GM19238 (cell line): ENCODE results near the gene CD6.
"Not testable (repeated sequence)": the region's sequence is repeated elsewhere in the genome, so short reads cannot be mapped to it uniquely, and the experiment has no call there.

Source experiments
- DNase-seq: peaks from one replicate; pipeline ENCODE4 v3.0.0; 2011; ENCODE audit warnings: low spot score; ENCODE audit not compliant: insufficient read length

Gene CD6

DNA sequence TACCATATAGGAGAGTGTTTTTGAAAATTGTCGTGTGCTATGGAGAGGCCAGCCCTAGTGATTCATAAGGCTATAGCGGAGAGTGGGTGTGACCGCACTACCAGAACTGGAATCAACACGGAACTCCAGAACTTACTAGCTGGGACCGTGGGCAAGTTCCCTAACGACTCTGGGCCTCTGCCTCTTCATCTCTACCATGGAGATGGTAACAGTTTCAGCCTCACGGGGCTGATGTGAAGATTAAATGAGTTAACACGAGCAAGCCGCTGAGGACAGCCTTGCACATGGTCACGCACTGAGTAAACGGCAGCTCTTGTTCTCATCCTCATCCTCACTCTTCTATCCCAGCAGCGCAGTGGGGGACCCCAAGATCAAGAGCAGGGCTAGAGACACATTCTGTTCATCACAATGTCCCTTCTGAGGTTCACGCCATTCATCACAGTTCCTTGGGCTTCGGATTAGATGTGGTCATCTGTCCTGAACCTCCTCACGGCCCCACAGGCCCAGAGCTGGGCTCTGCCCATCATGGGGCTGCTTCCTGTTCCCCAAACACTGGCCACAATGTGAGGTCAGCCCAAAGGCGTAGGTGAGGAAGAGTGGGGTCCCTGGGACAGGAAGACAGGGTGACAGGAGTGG is 83.6 kb downstream of the CD6 start:
- DNase-seq: no peak

DNA sequence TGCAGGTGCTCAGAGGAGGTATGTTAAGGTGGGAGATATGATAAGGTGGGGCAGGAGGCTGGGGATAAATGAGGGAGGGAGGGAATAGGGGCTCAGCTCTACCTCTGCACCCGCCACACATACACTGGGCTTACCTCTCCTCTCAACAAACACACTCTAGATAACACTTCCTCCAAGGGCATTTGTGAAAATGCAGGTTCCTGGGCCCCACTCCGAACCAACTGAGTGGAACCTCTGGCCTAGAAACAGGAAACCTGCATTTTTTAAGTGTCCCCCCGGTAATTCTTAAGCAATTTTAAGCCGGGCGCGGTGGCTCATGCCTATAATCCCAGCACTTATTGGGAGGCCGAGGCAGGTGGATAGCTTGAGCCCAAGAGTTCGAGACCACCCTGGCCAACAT is 84.3 kb downstream of the CD6 start:
- DNase-seq: no peak

DNA sequence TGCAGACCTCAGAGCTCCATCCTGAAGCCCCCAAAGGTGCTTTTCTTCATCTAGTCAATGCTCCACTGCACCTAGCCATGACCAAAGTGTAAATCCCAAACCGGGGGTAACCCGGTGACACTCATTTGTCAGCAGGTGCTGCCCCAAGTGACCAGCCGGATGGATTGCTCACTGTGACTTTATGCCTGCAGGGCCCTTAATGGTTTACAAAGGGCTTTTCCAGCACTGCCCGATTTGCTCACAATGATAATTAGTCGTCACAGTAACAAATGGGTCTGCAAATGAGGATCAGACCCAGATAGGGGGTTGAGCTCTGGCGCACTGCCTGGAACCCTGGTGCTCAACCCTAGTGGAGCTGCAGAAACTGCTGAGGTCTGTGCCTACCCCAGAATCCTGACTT is 85.1 kb downstream of the CD6 start:
- DNase-seq: no peak

DNA sequence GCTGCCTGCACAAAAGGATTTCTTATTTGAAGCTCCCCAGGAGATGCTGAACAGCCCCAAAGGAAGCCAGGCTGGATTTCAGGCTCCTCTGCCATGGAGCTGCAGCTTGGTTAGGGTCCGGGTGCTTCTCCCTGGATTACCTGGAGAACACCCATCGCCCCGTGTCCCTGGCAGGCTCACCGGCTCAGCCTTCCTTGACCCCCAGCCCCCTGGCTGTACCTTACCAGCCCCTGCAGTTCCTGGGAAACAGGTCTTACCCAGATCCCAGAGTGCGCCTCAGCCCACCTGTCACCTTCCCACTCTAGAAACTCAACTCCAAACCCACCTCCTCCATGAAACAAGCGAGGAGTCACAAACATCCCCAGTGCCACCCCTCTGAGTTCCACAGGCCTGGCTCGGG is 85.5 kb downstream of the CD6 start:
- no peak for DNase-seq

DNA sequence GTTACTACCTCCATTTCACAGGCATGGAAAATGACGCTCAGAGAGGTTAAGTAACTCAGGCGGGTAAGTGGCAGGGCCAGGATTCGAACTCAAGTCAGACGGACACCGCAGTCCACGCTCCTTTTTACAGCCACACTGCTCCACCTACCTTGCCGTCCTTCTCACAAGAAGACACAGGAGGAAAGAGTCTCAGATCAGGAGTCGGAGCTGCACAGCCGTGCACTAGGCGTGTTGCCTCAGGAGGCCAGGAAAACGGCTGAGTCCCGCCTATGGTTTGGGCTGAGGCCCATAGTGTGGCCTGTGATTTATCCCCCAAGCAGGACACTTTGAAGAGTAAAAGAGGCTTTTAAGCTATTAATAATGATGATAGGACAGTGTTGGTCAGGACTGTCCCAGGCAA is 86.1 kb downstream of the CD6 start:
- DNase-seq: no peak

DNA sequence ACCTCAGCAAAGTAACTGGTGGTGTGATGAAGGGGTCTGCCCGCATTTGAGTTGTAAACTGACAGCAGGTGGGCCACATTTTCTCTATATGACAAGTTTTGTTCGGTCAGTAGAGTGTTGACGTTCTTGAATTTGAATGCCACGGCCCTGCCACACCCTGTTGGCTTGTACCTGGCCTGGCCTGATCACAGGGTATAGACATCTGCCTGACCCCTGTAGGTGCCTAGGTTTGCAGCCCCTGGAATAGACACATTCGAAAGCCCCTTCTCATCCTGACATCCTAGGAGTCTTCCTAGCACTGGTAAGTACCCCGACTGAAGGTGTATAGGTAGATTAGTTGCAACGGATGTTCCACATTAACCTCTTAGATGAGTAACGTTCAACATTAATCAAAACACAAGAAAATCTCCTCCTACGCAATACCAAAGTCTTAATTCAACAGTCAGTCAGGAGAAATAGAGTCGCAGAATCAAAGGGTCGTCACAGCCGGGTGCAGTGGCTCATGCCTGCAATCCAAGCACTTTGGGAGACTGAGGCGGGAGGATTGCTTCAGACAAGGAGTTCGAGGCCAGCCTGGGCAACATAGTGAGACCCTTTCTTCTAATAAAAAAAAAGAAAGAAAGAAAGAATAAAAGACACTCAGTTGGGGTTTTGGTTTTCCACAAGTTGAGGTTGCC is 87.2 kb downstream of the CD6 start:
- DNase-seq: no peak

DNA sequence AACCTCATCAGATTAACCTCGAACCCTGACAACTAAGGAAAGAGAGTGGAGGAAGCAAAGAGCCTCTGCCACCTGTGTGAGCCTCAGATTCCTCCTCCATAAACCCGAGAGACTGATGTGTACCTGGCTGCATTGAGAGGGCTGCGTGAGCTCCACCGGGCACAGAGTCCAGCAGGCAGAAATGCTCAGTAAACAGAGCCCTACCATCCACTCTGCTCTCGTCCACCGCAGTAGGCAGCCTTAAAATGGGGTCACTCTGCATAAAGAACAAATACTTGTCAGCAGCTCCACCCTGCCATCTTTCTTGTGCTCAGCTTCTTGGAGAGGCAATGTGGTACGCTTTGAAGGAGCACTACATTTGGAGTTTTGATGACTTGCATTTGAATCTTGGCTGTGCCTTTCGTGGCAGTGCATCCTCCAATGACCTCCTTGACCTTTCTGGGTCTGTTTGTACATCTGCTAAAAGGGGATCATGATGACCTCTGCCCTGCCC is 87.8 kb downstream of the CD6 start:
- no peak for DNase-seq

DNA sequence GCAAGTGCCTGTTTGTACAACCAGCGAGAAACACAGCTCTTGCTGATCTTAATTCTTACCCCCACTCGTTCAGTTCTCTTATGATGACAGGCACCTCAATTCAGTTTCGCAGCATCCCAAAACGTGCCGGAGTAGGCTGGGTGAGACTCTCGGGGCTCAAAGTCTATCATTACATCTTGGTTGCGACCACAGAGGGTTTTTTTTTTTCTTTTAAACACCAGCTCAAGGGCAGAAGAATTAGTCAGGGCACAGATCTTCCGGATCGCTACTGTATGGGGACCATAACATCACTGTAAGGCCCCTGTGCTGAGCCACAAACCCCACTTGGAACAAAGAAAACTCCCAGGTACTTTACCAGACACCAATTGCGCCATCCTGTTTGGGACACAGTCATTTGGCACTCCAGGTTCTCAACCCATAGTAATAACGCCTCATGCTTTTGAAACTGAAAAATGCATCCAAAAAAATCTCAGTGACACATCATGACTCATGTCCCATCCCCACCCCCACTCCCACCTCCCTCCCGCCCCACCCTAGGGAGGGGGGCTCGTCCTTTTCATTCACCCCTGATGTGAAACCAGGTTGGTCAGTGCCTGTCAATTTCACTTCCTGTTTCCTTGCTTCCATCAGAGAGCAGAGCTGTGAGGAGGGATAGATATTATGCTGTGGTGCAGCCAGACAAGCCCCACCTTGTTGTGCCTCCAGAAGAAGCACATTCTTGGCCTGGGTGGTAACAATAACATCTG is 89.8 kb downstream of the CD6 start:
- peak; percentile 58 for DNase-seq

DNA sequence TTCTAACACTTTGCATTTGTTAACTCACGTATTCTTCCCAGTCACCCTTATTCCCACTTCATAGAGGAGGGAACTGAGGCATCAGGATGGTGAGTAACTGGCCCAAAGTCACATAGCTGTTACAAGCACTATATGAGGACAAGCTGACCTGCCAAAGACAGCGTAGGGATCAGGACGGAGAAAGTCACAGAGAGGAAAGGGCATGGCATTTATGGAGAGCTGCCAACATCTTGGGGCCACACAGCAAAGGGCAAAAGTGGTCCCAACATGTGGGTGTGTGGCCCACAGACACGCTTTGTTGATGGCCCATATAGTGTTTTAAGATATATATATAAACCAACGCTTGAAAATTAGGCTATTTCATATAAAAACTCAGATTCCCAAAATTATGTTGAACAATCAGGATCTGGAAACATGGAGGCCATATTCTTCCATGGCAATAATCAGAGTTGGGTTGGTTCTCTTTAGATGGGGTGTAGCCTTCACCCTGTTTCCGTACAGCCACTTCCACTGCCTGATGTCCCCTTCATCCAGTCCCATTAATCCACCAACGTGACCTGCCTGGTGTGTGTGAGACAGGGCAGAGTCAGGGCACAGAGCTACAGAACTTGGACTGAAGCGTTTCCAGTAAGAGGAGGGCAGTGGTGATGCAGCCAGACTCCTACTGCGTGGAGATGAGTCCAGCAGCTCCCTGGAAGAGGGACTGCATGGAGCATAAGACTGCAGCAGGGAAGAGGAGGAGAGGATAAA is 90.9 kb downstream of the CD6 start:
- DNase-seq: no peak

DNA sequence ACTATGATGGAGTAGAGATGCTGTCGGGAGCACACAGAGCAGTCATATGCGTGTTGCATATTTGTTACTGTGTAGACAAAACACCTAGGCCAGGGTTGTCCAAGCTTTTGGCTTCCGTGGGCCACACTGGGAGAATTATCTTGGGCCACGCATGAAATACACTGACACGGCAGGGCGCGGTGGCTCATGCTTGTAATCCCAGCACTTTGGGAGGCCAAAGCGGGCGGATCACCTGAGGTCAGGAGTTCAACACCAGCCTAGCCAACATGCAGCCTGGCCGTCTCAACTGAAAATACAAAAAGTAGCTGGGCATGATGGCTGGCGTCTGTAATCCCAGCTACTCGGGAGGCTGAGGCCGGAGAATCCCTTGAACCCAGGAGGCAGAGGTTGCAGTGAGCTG is 93.8 kb downstream of the CD6 start:
- not testable (repeated sequence) for DNase-seq

DNA sequence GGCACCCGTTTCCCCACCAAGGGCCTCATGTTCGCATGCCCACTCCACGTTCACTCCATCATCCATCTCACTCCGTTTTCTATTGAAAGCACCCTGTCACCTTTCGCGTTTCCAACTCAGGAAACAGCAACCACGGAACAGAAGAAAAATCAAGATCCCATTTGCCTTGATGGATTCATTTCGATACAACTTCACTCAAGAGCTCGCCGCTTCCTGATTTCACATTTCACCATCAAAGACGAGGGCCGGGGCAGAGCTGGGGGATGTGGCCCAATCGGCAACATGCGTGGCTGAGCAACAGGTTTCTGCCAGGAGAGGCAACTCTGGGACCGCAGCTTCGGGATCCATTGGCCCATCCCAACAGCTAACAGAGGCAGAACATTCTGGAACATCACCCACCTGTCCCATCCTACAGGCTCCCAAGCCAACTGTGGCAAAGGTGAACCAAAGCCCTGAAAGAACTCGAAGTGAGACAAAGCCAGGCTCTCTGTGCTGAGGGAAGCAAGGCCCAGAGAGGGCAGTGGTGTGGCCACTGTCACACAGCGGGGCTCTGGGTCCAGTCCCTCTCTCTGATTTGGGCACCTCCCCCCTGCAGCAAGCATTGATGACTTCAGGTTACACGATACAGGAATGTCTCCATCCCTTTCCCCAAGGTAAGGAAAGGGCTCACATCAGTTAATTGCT is 94.6 kb downstream of the CD6 start:
- no peak for DNase-seq

DNA sequence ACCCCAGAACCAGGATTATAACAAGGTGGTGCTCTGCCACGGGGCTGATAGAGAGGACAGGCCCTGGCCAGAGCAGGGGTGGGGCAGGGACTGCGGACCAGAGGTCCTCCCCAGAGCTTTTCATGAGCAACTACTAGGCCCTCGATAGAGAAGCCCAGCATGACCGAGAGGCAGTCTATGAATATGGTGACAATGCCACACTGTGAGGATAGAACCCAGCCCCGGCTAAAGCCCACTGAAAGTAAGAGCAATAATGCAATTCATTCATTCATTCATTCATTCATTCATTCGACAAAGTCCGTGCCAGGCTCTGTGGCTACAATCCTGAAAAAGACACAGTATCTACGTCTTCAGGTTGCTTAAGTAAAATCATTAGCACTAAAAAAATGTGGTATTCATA is 95.2 kb downstream of the CD6 start:
- no peak for DNase-seq

DNA sequence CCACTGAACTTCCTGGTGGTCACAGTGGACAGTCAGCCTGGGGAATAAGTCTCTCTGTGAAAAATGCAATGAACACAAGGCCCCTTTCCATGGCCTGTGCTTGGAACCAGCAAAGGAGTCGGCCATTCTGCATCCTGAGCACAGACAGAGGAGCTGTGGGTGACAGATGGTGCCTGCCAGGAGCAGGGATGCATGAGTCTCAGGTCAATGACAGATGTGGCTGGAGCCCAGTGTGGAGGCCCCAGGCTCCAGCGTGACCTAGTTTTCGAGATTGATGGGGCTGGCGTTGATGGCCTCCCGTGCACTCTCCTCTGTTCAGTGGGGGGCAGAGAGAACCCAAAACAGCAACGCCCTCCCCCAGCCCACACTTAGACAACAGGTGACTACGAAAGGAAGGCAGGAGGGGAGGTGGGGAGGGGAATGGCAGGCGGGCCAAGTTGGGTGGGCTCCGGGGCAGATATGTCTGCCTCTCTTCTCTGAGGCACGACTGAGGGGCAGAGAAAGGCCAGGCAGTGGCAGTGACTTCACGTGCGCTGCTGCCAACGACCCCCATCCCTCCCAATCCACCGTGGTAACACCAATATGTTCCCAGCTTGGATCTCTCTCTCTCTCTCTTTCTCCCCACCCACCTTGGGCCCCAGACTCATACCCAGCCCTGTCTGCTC is 96.4 kb downstream of the CD6 start:
- DNase-seq: no peak

DNA sequence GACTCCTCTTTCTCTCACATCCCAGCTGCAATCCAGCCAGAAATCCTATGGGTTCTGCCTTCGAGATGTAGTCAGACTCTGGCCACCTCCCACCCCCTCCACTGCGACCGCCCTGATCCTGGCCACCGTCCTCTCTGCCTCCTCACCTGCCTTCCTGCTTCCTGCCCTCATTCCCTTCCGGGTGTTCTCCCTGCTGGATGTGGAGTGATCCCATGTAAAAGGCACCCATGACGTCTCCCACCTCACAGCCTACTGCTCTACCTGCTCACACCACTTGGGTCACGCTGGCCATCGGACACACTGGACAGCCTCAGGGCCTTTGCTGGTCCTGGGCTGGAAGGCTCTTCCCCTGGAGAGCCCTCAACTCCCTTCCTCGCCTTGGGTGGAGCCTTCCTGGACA is 97.1 kb downstream of the CD6 start:
- no peak for DNase-seq

DNA sequence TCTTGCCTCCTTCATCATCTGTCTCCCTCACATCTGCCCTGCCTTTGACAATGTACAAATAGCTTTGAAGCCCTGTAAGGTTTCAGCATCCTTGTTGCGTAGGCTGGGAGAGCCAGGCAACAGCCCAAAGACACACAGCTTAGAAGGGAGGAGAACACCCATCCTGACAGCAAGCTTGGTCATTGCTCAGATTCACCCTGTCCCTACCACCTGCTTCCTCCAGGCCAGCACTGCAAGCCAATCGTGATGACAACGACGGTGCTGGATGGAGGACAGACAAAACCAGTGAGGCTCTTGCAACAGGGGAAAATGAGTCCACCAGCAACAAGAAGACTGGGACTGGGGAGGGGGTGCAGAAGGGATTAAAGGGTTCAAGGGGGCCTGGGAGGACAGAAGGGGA is 97.9 kb downstream of the CD6 start:
- DNase-seq: no peak
